Renal cortical epithelial cell (primary cell): ENCODE data around the gene EYA4. TPM values are rescaled to one million over a fixed set of nuclear protein-coding genes. Genes with fewer than 3 reads are reported as not detected.

ENCODE experiments used
- DNase-seq: peaks from one replicate; pipeline ENCODE4 v3.0.0-alpha.2; 2011; ENCODE audit warnings: low read depth
- total RNA-seq: library from RNA; depleted of rRNA; stranded (reverse); fragments of >200 nt; gene quantifications from 2 replicates; pipeline ENCODE4 v1.2.3, GENCODE V29; 2014

The EYA4 gene
- total RNA-seq, 1 donor from 2014 or later = 1.1 TPM

GRCh38 chr6:133288662-133289061 is 47.5 kb downstream of the EYA4 start:
- no peak for DNase-seq

GRCh38 chr6:133289733-133290306 is 48.7 kb downstream of the EYA4 start:
- no peak for DNase-seq

GRCh38 chr6:133290930-133291329 is 49.8 kb downstream of the EYA4 start:
- no peak for DNase-seq

GRCh38 chr6:133291671-133292070 is 50.5 kb downstream of the EYA4 start:
- no peak for DNase-seq

GRCh38 chr6:133297657-133298056 is 56.5 kb downstream of the EYA4 start:
- no peak for DNase-seq

GRCh38 chr6:133298335-133298734 is 57.2 kb downstream of the EYA4 start:
- no peak for DNase-seq

GRCh38 chr6:133298801-133299200 is 57.6 kb downstream of the EYA4 start:
- DNase-seq = no peak

- no peak for DNase-seq
Observed at GRCh38 chr6:133300896-133301295, 59.7 kb downstream of the EYA4 start.

GRCh38 chr6:133301835-133302234 is 60.7 kb downstream of the EYA4 start:
- DNase-seq = no peak

- no peak for DNase-seq
Observed at GRCh38 chr6:133306931-133307330, 65.8 kb downstream of the EYA4 start.

- DNase-seq = peak; percentile 5
Observed at GRCh38 chr6:133309579-133309978, 68.4 kb downstream of the EYA4 start.

GRCh38 chr6:133312006-133312405 is 70.8 kb downstream of the EYA4 start:
- no peak for DNase-seq

- no peak for DNase-seq
Observed at GRCh38 chr6:133313068-133313467, 71.9 kb downstream of the EYA4 start.

GRCh38 chr6:133314947-133315346 is 73.8 kb downstream of the EYA4 start:
- DNase-seq = peak; percentile 11

- DNase-seq = no peak
Observed at GRCh38 chr6:133315811-133316210, 74.7 kb downstream of the EYA4 start.

GRCh38 chr6:133317704-133318103 is 76.5 kb downstream of the EYA4 start:
- DNase-seq = no peak

GRCh38 chr6:133326584-133326983 is 85.4 kb downstream of the EYA4 start:
- no peak for DNase-seq

- no peak for DNase-seq
Observed at GRCh38 chr6:133333852-133334251, 92.7 kb downstream of the EYA4 start.

GRCh38 chr6:133337308-133337707 is 96.2 kb downstream of the EYA4 start:
- DNase-seq = no peak

GRCh38 chr6:133339543-133340384 is 98.6 kb downstream of the EYA4 start:
- no peak for DNase-seq

GRCh38 chr6:133340557-133340956 is 99.4 kb downstream of the EYA4 start:
- no peak for DNase-seq

GRCh38 chr6:133341607-133342158 is 100.5 kb downstream of the EYA4 start:
- DNase-seq = peak; percentile 65

- no peak for DNase-seq
Observed at GRCh38 chr6:133343220-133343619, 102.1 kb downstream of the EYA4 start.
